GM12892 (cell line): ENCODE results near the gene UST.
"Not testable (repeated sequence)": the region's sequence is repeated elsewhere in the genome, so short reads cannot be mapped to it uniquely, and the experiment has no call there.

Experiments
- DNase-seq: peaks from one replicate; pipeline ENCODE4 v3.0.0; 2011; ENCODE audit not compliant: insufficient read length
- FAIRE-seq: peaks from 2 replicates; lab custom pipeline; 2011; peaks lifted over from hg19 to GRCh38; lab: Jason Lieb, UNC
- POLR2A ChIP-seq: IDR thresholded peaks from 2 replicates; pipeline ENCODE4 v1.6.1; 2011; ENCODE audit warnings: low read depth, low read length, control low read depth
- POLR2AphosphoS5 ChIP-seq: IDR thresholded peaks from 2 replicates; pipeline ENCODE4 v1.6.1; 2011; ENCODE audit warnings: low read depth, low read length, control low read depth
- TAF1 ChIP-seq: IDR thresholded peaks from 2 replicates; pipeline ENCODE4 v1.6.1; 2011; ENCODE audit warnings: low read depth, mild to moderate bottlenecking, control low read depth, low read length, borderline replicate concordance

Gene UST

GRCh38 chr6:148967541-148967956, 220.7 kb downstream of the UST start:
- no peak for DNase-seq
- no peak for TF ChIP-seq TAF1
- no peak for TF ChIP-seq POLR2AphosphoS5
- TF ChIP-seq POLR2A: no peak
- no peak for FAIRE-seq

GRCh38 chr6:148968771-148969602, 222.2 kb downstream of the UST start:
- DNase-seq: no peak

GRCh38 chr6:148969603-148970061, 222.8 kb downstream of the UST start:
- TF ChIP-seq POLR2A: no peak
- TF ChIP-seq TAF1: no peak
- no peak for TF ChIP-seq POLR2AphosphoS5
- no peak for DNase-seq
- no peak for FAIRE-seq

More at GRCh38 chr6:148968771-148969602, 222.2 kb downstream of the UST start:
- TF ChIP-seq POLR2AphosphoS5 (no peak), TAF1 (no peak), POLR2A (no peak)
- FAIRE-seq: no peak

- DNase-seq (no peak), FAIRE-seq (no peak)
- no peak for TF ChIP-seq POLR2AphosphoS5
- no peak for TF ChIP-seq POLR2A
- no peak for TF ChIP-seq TAF1
Measured at GRCh38 chr6:148971031-148971927, 224.4 kb downstream of the UST start.

GRCh38 chr6:148972481-148972880, 225.7 kb downstream of the UST start:
- peak; percentile 27 for DNase-seq
- no peak for FAIRE-seq
- TF ChIP-seq POLR2A: no peak

GRCh38 chr6:148973538-148974208, 226.8 kb downstream of the UST start:
- FAIRE-seq (no peak), DNase-seq (no peak)
- TF ChIP-seq POLR2AphosphoS5 (no peak), TAF1 (no peak), POLR2A (no peak)

GRCh38 chr6:148974351-148974750, 227.5 kb downstream of the UST start:
- no peak for TF ChIP-seq TAF1
- TF ChIP-seq POLR2A: no peak
- TF ChIP-seq POLR2AphosphoS5: no peak
- FAIRE-seq (no peak), DNase-seq (no peak)

GRCh38 chr6:148978298-148978697, 231.5 kb downstream of the UST start:
- not testable (repeated sequence) for DNase-seq, FAIRE-seq

GRCh38 chr6:148979014-148979901, 232.4 kb downstream of the UST start:
- TF ChIP-seq TAF1 (no peak), POLR2AphosphoS5 (no peak), POLR2A (no peak)
- FAIRE-seq (no peak), DNase-seq (no peak)

GRCh38 chr6:148980234-148980633, 233.4 kb downstream of the UST start:
- TF ChIP-seq TAF1 (no peak), POLR2AphosphoS5 (no peak), POLR2A (no peak)
- no peak for FAIRE-seq
- DNase-seq: no peak

- FAIRE-seq: no peak
- DNase-seq: no peak
- TF ChIP-seq POLR2AphosphoS5: no peak
- no peak for TF ChIP-seq TAF1
- no peak for TF ChIP-seq POLR2A
Measured at GRCh38 chr6:148981515-148981914, 234.7 kb downstream of the UST start.
